HL-60/S4 (cell line): ENCODE data around the gene BTBD1.

Source experiments
- in situ Hi-C: fragments of 300-500 bp; cut with MboI; formaldehyde crosslinking; loops from 2 replicates; pipeline ENCODE4 v1.14.3; 2022; ENCODE audit warnings: low sequenced_read_pairs

The BTBD1 gene

DNA sequence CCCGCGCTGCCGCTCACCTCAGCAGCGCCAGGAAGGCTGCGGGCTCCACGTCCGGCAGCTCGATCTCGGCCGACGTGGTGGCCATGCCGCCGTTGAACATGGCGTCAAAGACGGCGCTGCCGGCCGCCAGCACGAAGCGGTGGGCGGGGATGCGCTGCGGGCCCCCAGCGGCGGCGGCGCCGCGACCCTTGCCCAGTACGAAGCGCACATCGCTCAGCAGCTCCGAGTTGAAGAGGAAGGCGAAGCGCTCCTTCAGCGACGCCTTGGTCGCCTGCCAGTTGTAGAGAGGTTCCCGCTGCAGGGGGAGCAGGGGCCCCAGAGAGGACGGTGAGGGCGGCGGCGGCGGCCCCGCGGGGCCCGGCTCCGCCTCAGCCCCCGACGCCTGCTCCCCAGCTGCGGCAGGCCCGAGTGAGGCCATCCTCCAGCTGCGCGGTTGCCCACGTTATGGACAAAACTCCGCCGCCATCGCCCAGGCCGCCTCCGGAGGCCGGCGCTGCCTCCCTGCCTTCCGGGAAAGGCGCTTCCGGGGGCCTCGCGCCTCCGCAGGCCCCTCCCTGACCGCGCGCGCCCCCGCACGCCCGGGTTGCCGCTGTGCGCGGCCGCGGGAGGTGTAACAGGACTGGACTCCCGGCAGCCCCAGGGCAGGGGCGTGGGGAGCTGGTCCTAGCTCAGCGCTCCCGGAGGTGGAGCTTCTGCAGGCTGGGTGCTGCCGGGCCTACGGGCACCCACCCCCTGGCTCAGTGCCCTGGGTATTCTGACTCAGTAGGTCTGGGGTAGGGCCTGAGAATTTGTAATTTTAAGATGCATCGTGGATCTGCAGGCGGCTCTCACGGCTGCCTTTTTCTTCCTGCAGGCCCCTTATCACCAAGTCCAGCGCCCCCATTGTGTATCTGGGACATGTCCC, at the start of gene BTBD1:
BTBD1 (minus strand) TSS at position 519 of the 904 bp plus-strand sequence; CDS start at position 418, 101 bp downstream.
- in situ Hi-C loops, result no loop called here

DNA sequence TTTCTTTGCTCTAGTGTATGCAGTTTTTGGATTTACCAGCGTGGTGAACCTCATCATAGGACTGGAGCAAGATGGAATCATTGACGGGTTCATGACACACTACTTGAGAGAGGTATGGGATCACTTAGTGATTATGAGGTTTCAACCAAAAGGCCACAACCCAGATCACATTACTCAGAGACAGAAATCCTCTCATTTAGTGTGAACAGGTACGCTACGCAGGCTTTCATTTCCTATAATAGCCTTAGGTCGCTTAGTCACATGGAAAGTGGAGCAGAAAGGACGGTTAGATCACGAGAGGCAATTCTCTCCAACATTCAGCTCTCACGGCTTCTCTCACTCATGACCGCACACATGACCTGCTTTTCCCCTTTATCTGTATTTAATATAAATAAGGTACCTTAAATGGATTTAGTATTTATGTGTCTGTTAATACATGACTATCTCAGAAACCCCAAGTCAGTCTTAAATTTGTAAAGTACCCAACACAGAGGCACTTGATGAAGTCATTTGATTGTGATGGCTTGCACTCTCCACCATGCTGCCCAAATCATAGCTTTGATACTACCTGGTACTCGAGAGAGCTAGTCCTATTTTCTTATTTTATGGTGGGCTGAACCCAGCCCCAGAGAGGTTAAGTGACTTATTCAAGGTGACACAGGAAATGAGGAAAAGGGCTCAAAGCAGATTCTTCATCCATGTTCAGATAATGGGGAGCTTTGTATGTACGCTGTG, 48.9 kb upstream of the BTBD1 start:
- in situ Hi-C loops, result no loop called here

DNA sequence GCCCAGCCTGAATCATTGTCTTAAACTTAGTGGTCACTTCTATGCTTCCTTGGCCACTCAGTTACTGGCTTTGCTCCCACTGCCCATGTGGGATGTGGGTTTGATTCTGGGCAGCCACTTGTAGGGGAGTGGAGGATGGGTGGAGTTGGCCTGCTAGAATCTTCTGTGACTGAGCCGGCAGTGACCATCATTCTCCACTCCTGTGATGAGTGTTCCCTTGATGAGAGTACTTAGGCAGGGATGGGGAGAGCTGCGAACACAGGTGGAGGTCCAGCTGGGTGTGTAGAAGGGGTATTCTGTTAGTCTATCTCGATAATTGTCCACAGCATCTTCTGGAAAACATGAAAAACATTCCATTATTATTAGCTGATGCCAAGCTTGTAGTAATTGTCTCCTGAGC, 48.4 kb upstream of the BTBD1 start:
- in situ Hi-C loops, result no loop called here

DNA sequence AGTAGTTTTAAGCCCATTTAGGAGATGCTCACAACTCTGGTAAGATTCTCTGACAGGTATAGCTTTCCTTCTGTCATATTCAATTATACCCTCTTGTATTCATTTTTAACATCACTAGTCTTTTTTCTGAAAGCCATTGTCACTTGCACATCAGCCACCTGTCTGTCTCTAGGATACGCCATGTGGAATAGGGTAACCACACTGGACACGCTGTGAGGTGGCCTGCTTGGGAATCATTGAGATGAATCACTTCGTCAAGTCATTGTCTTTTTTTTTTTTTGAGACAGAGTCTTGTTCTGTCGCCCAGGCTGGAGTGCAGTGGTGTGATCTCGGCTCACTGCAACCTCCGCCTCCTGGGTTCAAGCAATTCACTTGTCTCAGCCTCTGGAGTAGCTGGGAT, 47.8 kb upstream of the BTBD1 start:
- in situ Hi-C loops, result no loop called here

DNA sequence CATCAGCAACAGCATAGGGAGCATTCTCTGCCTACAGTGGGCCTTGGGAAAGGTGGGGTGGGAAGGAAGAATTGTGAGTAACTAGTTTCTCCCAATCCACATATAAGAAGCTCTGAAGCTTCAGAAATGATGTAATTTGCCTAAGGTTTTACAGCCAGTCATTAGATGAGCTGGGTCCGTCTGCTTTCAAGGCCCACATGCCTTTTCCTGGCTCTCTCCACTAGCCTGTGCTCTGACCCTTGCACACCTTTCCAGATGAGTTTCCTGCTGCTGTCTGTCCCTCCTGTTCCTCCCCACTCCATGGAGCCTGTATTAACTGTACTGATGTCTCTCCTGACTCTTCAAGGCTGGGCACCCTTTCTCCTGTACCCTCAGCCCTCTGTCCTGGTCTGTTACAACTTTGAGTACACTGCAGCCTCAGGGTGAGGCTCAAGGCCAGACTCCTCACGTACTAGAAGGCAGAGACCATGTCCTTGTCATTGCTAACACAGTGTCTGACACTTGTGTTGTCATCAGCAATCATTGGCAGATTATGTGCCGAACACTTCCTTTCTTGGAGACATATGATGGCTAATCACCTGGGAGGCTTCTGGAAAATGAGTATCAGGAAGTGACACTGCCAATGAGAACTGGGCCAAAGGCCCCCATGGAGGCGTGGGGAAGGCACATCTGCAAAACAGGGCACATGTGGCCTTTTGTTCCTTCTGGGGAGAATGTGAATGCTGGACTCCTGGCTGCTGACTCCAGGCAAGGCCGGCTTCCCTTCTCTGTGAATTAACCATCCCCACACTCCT, 47.0 kb upstream of the BTBD1 start:
- in situ Hi-C loops, result no loop called here

DNA sequence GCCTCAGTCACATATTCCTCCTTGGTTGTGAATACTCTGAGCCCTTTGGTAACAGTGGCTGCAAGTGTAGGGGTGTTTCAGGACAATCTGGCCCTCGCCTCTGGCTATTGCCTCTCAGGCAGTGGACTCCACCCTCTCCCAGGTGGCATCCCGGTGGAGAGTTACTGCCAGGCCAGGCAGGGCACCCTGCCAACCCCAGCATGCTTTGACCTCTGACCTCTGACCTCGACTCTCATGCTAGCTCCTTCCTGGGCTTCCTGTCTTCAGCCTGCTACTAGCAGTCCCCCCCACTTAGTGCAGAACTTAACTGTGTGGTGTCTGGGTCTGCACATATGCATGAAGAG, 45.9 kb upstream of the BTBD1 start:
- in situ Hi-C loops, result no loop called here

DNA sequence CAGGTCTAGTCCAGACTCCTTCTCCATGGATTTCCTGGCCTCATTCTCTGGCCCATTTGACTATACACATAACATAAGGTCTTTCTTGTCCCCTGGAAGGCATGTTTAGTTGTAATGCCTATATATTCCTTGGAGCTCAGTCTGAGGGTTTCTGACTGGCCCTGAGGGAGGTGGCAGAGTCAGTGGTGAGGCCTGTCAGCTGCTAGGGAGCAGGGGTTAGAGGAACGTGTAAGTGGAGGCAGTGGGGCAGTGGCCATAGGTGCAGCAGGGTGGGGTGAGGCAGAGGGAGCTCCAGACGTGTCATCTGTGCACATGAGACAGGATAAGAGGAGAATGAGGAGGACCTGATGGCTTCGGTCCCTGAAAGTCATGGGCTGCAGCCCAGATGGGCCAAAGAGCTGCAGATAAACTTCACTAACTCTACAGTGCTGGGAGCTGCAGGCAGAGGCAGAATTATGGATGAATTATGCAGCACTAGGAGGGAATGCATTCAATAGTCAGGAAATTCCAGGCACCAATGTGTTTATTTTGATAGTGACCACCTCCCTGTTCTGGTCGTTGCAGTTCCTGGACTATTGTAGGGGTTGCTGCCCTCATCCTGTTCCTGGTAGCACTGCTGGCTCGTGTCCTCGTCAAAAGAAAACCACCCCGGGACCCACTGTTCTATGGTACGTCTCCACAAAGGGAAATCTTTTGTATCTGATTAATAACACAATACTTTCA, 45.3 kb upstream of the BTBD1 start:
- in situ Hi-C loops, result no loop called here

DNA sequence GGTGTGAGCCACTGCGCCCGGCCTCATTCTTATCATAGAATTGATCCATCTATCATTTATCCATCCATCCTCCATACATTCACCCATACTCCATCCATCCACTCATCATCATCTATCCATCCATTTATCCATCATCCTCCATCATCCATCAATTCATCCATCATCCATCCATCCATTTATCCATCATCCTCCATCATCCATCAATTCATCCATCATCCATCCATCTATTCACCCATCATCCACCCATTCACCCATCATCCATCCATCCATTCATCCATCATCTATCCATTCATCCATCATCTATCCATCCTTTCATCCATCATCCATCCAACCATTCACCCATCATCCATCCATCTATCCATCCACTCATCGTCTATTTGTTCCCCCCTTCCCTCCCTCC, 44.1 kb upstream of the BTBD1 start:
- in situ Hi-C loops, result no loop called here

DNA sequence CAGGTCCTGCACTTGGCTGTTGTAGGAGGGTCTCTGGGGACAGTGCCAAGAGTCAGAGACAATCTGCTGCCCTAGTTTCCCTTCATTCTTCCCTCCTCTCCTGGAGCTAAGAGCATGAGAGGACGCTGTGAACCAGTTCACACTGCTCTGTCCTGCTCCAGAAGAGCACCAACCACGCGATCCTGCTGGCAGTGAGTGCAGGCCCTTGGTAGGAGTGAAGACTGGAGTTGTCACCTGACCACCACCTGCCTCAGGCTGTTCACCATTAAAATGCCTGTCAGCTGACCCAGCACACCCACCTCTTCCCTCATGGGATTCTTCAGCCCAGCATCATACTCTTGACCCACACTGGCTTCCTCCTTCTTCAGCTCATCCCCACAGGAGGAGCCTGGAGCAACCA, 43.3 kb upstream of the BTBD1 start:
- in situ Hi-C loops, result no loop called here

DNA sequence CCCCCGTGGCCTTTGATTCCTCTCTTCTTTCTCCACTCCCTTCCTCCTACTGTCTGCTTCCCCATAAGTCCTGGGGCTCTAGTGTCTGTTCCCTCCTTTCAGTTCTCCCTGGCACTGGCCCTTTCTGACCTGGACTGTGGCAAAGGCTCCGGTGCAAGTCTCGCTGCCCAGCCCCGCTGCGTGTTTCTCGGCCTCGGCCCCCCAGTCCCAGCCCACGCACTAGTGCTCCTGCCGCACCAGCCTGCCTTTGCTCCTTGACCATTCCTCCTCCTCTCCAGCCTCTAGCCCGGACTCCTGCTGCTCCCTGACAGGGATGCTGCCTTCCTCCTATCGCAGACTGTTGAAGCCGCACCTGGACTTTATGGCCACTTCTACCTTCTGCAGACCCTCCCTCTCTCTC, 42.5 kb upstream of the BTBD1 start:
- in situ Hi-C loops, result no loop called here

DNA sequence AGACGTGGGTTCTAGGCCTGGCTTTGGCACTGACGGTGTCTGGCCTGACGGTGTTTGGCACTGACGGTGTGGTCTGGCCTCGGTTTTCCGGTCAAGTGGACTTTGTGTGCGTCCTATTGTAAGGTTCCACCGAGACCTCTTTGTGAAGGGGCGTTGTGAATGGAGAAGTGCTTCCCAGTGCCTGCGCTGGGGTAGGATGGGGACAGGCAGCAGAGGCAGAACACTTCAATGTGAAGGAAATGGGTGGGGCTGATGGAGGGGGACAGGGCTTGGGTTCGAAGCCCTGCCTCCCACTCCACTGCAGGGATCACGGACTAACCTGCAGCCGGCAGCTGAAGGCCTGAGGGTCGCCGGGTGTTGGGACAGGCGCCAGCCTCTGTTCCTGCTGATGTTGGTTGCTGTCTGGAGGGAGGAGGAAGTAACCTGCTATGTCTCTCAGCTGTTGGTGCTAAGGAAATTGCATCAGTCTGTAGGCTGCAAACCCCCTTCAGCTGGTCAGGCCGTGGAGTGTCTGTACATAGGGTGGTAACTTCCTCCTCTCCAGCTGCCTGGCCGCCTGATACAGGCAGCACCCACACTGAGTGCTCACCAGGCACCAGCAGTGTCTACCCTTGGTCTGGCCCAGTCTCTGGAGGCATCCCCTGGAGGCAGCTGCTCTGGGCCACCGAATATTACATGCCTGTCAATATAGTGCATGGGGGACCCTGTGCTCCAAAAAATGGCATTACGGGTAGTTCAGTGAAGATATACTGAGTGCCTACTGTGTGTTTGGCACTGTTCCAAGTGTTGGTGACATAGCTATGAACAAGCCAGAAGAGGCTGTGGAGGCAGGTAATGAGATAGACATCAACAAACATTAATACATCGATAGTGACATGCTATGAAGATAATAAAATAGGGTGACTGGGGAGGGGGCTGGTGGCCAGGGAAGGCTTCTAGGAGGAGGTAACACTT, 41.5 kb upstream of the BTBD1 start:
- in situ Hi-C loops, result no loop called here

DNA sequence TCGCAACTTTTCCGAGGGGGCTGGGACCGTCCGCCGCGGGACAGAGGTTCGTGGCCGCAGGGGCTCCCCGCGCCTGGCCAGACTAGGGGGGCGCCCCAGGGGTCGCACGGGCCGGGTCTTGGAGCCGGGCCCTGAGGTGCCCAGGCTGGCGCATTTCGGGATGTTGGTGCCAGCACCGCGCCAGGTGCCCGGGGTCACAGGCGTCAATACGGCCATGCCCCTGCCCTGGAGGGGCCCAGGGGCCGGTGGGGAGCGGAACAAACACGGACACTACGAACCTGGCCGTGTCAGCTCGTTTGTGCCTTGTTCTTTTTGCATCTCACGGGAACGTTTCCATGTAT, 40.8 kb upstream of the BTBD1 start:
- in situ Hi-C loops, result no loop called here

DNA sequence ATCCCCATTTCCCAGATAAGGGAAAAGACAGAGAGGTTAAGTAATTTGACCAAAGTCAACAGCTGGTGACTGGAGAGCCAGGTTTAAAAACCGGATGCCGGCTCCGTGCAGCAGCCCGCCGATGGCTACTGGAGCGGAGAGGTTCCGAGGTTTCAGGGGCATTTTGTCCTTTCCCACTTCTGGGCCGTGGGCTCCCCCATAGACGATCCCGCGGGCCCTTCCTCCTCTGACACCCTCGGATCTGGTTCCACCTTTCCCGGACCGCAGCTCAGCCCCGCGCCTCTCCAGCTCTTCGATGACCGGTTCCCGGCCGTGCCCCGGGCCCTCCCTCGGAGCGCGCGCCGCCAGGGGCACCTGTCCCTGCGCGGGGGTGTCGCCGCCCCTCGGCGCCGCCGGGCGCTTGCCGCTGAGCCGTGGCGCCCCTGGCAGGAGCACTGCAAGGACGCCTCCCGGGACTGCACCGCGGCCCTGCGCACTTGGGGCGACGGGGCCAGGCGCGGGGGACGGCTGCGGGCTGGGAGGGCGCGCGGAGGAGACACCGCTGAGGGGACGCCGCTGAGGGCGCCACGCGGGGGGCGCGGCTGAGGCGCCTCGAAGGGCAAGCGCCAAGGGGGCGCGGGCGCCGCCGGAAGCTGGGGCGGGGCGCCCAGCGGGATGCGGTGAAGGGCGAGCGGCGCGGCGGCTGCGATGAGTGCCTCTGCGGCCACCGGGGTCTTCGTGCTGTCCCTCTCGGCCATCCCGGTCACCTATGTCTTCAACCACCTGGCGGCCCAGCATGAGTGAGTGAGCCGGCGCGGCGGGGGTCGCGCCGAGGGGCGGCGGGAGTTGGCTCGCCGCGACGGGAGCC, 40.2 kb upstream of the BTBD1 start, which contains the start of gene TM6SF1:
TM6SF1 (plus strand) TSS at position 652 of the 847 bp plus-strand sequence; CDS start at position 688, 36 bp downstream.
- in situ Hi-C loops, result no loop called here

DNA sequence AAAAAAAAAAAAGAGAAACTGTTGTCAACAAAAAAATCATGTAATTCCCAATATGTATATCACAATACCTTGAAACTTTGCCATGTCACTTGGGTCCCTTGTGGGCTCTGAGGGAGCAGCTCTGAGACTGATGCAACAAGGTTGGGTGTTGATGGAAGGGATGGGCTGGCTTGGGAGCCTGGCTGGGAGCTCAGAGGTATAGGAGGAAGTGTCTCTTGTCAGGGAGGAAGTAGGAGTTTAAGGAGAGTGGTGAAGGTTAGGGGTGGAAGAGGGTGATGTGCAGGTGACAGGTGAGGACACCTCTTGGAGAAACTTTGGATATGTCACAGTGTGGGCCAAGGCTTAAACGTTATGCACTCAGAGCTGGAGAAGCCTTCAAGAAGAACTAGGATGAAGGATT, 38.4 kb upstream of the BTBD1 start:
- in situ Hi-C loops, result no loop called here

DNA sequence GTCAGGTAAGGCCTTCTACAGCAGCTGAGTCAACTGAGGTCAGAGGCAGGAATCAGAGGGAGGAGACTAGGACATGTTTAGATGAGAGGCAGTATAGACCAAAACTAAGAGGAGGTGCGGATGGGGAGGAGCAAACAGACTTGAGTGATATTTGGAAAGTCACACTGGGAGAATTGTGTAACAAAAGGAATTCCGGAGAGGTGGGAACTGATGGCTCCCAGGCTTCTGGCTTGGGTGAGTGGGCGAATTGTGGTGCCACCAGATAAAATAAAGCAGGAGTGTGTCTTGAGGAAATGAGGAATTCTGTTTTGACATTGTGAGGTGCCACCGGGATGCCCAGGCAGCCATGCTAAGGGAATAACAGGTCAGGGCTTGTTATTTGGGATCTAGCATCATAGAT, 37.1 kb upstream of the BTBD1 start:
- in situ Hi-C loops, result no loop called here

DNA sequence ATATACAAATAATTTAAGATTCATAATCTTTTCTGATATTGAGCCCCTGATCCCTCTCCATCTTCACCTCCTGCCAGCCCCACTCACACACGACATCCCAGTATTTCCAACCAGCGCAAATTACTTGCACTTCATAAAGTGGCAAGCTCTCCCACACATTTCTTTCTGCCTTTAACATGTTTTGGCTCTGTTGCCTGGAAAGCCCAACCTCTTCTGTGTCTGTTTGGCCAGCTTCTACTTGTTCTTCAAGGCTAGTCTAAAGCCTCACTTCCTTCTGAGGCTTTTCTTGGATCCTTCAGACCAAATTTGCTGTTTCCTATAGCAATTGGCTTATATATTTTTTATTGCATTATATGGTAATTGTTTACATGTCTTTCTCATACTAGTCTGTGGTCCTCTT, 35.3 kb upstream of the BTBD1 start:
- in situ Hi-C loops, result no loop called here

DNA sequence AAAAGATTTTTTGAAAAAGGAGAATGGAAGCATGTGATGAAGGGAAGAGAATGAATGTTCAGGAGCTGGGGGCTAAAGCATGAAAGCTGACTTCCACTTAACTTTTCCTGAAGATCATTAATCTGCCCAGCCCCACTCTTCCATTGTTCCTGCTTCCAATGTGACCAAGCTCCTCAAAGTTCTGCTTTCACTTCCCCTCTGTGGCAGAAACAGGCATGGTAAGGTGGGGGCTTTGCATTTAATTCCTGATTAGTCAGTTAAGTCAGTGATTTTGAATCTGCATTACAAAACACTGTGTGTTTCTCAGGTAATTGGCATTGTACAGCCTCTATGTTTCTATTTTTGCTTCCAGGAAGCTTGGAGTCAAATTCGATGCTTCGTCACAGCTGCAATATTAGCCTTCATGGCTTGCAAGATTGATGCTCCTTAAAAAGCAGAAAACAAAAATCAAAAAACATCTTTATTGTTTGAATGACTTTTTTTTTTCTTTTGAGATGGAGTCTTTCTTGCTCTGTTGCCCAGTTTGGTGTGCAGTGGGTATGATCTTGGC, 33.1 kb upstream of the BTBD1 start:
- in situ Hi-C loops, result no loop called here

DNA sequence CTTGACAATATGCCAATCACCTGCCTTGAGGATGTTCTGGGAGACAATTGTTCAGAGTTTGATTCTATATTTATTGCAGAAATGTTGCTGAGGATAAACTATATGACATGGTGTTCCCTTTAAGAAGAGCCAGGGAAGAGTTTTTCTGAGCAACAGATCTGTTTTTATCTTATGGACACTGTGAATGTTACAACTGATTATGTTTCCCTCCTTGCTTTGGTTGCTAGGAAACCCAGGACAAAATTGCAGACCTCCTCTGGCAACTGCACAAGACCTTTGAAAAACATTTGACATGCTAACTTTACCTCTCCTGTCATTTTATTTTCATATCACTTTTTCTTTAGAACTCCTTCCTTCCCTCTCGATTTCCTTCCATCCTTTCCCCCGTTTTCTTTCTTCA, 32.2 kb upstream of the BTBD1 start:
- in situ Hi-C loops, result no loop called here

DNA sequence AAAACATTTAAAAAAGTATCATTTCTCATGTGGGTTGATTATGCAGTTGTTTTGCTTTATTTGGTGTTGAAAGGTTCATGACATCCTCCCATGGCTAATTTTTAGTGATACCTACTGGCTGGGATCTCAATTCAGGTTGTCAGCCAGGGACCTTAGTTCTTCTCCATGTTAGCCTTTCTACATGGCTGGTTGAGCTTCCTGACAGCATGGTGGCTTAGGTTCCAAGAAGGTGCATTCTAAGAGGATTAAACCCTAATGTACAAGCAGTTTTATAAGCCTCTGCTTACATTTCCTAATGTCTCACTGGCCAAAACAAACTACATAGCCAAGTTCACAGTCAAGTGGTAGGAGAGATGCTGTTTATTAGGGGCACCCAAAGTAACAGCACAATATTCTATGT, 31.0 kb upstream of the BTBD1 start:
- in situ Hi-C loops, result no loop called here
